Gastroesophageal sphincter (tissue), 3 donors: ENCODE results near the gene KCNJ10.

Experiments
- EP300 ChIP-seq: sonication (generic); formaldehyde crosslinking; IDR thresholded peaks from one replicate; pipeline ENCODE4 v1.6.1; 2017; ENCODE audit warnings: antibody characterized with exemption, mild to moderate bottlenecking
- POLR2A ChIP-seq, 2 donors: fragments of 450-650 bp; IDR thresholded peaks; one replicate each; pipeline ENCODE4 v1.6.1; 2017; ENCODE audit warnings: antibody characterized with exemption in 2 of 2, mild to moderate bottlenecking in 2 of 2, moderate library complexity in 1 of 2
- POLR2AphosphoS5 ChIP-seq: sonication (generic); formaldehyde crosslinking; IDR thresholded peaks from one replicate; pipeline ENCODE4 v1.6.1; 2017; ENCODE audit warnings: antibody characterized with exemption
- TF ChIP-seq, protein P1 (sequence below), 4 experiments: fragments of 200-600 bp in 2 of 4; fragments of 450-650 bp in 2 of 4; sonication (generic) in 1 of 4; IDR thresholded peaks; one replicate each; pipeline ENCODE4 v1.5.1; 2017 to 2019; ENCODE audit warnings: antibody characterized with exemption in 4 of 4, mild to moderate bottlenecking in 2 of 4, moderate library complexity in 2 of 4

DNA sequence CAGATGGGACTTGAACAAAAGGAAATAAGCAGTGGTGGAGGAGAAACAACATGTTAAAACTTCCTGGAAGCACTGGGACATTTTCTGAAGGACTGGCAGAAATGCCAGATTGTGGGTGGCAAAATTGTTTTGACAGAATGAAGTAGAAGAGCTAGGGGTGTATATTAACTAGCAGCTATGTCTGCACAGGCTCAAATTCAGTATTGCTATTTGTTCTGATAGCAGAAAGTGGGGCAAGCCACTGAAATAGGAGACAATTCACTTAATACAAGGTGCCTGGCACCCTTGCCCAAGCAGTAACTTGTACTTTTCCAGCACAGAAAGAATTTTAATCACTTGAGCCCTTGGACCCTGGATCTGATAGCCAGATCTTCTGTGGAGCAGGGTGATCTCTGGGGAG, 26.4 kb downstream of the KCNJ10 start:
- TF ChIP-seq, protein P1, sequence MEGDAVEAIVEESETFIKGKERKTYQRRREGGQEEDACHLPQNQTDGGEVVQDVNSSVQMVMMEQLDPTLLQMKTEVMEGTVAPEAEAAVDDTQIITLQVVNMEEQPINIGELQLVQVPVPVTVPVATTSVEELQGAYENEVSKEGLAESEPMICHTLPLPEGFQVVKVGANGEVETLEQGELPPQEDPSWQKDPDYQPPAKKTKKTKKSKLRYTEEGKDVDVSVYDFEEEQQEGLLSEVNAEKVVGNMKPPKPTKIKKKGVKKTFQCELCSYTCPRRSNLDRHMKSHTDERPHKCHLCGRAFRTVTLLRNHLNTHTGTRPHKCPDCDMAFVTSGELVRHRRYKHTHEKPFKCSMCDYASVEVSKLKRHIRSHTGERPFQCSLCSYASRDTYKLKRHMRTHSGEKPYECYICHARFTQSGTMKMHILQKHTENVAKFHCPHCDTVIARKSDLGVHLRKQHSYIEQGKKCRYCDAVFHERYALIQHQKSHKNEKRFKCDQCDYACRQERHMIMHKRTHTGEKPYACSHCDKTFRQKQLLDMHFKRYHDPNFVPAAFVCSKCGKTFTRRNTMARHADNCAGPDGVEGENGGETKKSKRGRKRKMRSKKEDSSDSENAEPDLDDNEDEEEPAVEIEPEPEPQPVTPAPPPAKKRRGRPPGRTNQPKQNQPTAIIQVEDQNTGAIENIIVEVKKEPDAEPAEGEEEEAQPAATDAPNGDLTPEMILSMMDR (IDR thresholded peaks at IDR 0.05): no peak
- TF ChIP-seq EP300: no peak
- TF ChIP-seq POLR2A (IDR thresholded peaks at IDR 0.05): no peak
- TF ChIP-seq POLR2AphosphoS5: no peak
